ENCODE data around the gene CDK15. TPM values are rescaled to one million over a fixed set of nuclear protein-coding genes. Genes with fewer than 3 reads are reported as not detected.

Gene CDK15
- total RNA-seq, 6 experiments from 2014 or later = not detected

DNA sequence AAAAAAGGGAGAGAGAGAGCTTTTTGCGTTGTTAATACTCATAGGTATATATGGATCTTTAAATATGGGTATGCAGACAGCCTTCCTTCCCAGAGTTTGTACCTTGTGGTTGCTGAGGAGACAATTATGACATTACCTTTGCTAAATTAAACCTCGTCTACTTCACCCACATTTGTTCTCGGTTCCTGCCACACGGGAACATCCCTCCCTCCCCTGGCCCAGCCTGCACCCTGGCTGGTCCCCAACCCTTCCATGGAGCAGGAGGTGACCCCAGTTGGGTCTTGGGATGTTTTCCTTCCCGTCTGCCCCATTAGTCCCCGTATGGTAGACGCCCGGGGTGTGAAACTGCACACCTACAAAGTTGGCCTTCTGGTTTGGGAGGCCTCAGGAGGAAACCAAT is 122.0 kb downstream of the CDK15 start:
- Histone ChIP-seq H3K4me1 (no peaks in the 10 kb centered on the region), H3K27me3 (no peaks in the 10 kb centered on the region), H3K9me3 (no peaks in the 10 kb centered on the region), H3K27ac (no peak overlapping the region), H3K36me3 (no peaks in the 10 kb centered on the region), H3K4me3 (no peak overlapping the region)
- ATAC-seq (no peak), DNase-seq (no peak)
- TF ChIP-seq, protein P1, sequence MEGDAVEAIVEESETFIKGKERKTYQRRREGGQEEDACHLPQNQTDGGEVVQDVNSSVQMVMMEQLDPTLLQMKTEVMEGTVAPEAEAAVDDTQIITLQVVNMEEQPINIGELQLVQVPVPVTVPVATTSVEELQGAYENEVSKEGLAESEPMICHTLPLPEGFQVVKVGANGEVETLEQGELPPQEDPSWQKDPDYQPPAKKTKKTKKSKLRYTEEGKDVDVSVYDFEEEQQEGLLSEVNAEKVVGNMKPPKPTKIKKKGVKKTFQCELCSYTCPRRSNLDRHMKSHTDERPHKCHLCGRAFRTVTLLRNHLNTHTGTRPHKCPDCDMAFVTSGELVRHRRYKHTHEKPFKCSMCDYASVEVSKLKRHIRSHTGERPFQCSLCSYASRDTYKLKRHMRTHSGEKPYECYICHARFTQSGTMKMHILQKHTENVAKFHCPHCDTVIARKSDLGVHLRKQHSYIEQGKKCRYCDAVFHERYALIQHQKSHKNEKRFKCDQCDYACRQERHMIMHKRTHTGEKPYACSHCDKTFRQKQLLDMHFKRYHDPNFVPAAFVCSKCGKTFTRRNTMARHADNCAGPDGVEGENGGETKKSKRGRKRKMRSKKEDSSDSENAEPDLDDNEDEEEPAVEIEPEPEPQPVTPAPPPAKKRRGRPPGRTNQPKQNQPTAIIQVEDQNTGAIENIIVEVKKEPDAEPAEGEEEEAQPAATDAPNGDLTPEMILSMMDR (IDR thresholded peaks at IDR 0.05) = no peak
- no peak for TF ChIP-seq POLR2A (IDR thresholded peaks at IDR 0.05)
- intact Hi-C loops (cut with DNase I) = no loop called here
- WGBS (ENCODE audit: insufficient coverage, low coverage, low lambda C conversion rate, missing lambda C conversion rate) = 68% methylated on average over 8 of the region's 8 CpGs

DNA sequence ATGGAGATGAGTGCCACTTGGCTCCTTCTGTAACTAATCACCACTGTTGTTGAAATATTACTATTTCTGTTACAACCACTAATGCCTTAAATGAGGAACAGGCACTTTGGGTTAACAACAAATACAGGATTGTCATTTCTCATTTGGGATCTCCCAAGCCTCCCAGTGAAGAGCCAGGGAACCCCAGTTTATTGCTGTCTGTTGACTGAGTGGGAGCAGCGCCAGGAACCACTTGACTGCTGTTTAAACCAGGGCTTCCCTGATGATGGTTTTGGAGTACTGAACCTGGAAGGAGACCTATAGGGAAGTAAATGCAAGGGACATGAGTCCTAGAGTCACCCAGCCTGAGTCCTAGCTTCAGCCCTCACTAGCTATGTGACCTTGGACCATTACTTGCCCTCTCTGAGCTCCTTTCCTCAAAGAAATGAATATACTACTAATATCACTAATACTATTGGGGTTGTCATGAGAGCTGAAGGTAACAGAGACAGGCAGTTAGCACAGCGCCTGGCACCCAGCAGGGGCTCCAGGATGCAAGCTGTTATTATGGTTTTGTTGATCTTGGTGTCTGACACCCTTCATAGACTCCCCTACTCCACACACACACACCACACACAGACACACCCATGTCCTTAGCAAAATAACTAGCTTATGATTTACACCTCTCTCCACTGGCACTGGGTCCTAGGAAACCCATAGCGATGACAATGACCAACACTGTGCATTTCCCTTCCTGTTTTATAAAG is 123.1 kb downstream of the CDK15 start:
- no peaks in the 10 kb centered on the region for H3K36me3 ChIP-seq
- no peaks in the 10 kb centered on the region for H3K9me3 ChIP-seq
- no peak overlapping the region for H3K4me3 ChIP-seq
- ATAC-seq = no peak
- intact Hi-C loops (cut with DNase I) = no loop called here
- no peak for DNase-seq
- no peaks in the 10 kb centered on the region for H3K27me3 ChIP-seq
- H3K27ac ChIP-seq = no peak overlapping the region
- 87% methylated on average over 3 of the region's 3 CpGs for WGBS (ENCODE audit: insufficient coverage, low coverage, low lambda C conversion rate, missing lambda C conversion rate)
- H3K4me1 ChIP-seq = no peaks in the 10 kb centered on the region
- TF ChIP-seq, protein P1 (IDR thresholded peaks at IDR 0.05) = no peak
- TF ChIP-seq POLR2A (IDR thresholded peaks at IDR 0.05) = no peak

DNA sequence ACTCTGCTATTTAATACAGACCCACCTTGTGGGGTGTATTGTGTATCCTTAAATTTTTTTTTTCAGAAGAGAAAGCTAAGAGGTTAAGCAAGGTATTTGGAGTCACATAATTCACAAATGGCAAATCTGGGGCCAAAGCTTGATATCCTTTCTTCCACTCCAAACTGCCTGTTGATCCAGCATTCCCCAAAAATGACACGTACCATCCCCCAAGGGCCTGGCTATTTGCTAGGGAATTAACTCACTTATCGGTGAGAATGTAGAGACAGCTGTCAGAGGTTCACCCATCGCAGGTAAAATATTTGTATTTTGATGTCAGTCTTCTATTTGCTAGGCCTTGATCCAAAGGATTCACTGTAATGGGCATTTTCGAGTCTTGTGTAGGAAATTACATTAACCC is 123.7 kb downstream of the CDK15 start:
- no peak overlapping the region for H3K27ac ChIP-seq
- 81% methylated on average over 4 of the region's 4 CpGs for WGBS (ENCODE audit: insufficient coverage, low coverage, low lambda C conversion rate, missing lambda C conversion rate)
- ATAC-seq = no peak
- no peak for DNase-seq
- no peaks in the 10 kb centered on the region for H3K27me3 ChIP-seq
- H3K36me3 ChIP-seq = no peaks in the 10 kb centered on the region
- no peak overlapping the region for H3K4me3 ChIP-seq
- H3K9me3 ChIP-seq = no peaks in the 10 kb centered on the region
- H3K4me1 ChIP-seq = no peaks in the 10 kb centered on the region
- TF ChIP-seq, protein P1 (IDR thresholded peaks at IDR 0.05) = no peak
- TF ChIP-seq POLR2A (IDR thresholded peaks at IDR 0.05) = no peak
- intact Hi-C loops (cut with DNase I) = no loop called here

DNA sequence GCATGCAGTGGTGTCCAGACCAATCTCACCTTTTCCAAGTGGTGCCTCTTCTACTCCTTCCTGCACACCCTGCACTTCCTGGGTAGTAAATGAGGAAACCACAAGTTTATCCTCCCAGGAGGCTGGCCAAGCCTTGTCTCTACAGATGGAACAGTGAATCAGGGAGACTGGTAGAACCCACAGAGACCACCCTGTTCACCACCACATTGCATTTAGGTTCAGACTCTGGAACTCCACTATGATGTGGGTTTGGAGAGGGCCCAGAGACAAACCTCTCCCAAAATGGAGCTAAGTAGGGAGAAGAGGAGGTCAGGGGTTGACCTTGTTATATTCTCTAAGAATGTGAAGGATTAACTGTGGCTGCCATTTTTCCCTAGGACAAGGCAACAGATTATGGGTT is 124.5 kb downstream of the CDK15 start:
- intact Hi-C loops (cut with DNase I) = no loop called here
- no peak overlapping the region for H3K4me3 ChIP-seq
- H3K27ac ChIP-seq = no peak overlapping the region
- DNase-seq = no peak
- ATAC-seq = no peak
- no peaks in the 10 kb centered on the region for H3K4me1 ChIP-seq
- H3K27me3 ChIP-seq = no peaks in the 10 kb centered on the region
- TF ChIP-seq POLR2A (IDR thresholded peaks at IDR 0.05) = no peak
- TF ChIP-seq, protein P1 (IDR thresholded peaks at IDR 0.05) = no peak
- H3K9me3 ChIP-seq = no peaks in the 10 kb centered on the region
- H3K36me3 ChIP-seq = no peaks in the 10 kb centered on the region

DNA sequence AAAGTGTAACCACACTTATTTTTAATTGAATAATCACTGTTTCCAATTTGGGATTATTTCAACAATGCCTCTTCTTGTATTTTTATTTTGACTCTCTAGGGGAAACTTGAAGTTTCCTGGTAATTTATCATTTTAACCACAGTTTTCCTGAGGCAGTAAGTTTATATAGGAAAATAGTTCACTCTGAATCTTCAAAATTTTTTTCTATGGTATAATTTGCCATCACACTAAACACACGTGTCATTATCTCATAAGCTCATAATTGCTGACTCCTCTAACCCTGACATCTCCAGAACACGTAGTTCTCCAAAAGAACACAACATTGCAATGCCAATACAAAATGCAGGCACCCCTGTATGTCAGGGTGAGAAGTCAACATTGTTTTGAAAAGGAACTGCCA is 125.1 kb downstream of the CDK15 start:
- DNase-seq (no peak), ATAC-seq (no peak)
- no peaks in the 10 kb centered on the region for H3K36me3 ChIP-seq
- no peaks in the 10 kb centered on the region for H3K9me3 ChIP-seq
- no peak overlapping the region for H3K27ac ChIP-seq
- no peak for TF ChIP-seq POLR2A (IDR thresholded peaks at IDR 0.05)
- TF ChIP-seq, protein P1 (IDR thresholded peaks at IDR 0.05) = no peak
- no peaks in the 10 kb centered on the region for H3K27me3 ChIP-seq
- 61% methylated on average over 2 of the region's 2 CpGs for WGBS (ENCODE audit: insufficient coverage, low coverage, low lambda C conversion rate, missing lambda C conversion rate)
- no peaks in the 10 kb centered on the region for H3K4me1 ChIP-seq
- H3K4me3 ChIP-seq = no peak overlapping the region
- intact Hi-C loops (cut with DNase I) = no loop called here

All from right lobe of liver (tissue), 6 donors.